ENCODE measurements around the gene PPM1F. TPM values are rescaled to one million over a fixed set of nuclear protein-coding genes. Genes with fewer than 3 reads are reported as not detected.
A peak's percentile ranks its signal among the peaks of the same experiment; 100 is the strongest.

The PPM1F gene, protein sequence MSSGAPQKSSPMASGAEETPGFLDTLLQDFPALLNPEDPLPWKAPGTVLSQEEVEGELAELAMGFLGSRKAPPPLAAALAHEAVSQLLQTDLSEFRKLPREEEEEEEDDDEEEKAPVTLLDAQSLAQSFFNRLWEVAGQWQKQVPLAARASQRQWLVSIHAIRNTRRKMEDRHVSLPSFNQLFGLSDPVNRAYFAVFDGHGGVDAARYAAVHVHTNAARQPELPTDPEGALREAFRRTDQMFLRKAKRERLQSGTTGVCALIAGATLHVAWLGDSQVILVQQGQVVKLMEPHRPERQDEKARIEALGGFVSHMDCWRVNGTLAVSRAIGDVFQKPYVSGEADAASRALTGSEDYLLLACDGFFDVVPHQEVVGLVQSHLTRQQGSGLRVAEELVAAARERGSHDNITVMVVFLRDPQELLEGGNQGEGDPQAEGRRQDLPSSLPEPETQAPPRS
- total RNA-seq = 10 to 100 TPM; 16.8 to 17.5 TPM

DNA sequence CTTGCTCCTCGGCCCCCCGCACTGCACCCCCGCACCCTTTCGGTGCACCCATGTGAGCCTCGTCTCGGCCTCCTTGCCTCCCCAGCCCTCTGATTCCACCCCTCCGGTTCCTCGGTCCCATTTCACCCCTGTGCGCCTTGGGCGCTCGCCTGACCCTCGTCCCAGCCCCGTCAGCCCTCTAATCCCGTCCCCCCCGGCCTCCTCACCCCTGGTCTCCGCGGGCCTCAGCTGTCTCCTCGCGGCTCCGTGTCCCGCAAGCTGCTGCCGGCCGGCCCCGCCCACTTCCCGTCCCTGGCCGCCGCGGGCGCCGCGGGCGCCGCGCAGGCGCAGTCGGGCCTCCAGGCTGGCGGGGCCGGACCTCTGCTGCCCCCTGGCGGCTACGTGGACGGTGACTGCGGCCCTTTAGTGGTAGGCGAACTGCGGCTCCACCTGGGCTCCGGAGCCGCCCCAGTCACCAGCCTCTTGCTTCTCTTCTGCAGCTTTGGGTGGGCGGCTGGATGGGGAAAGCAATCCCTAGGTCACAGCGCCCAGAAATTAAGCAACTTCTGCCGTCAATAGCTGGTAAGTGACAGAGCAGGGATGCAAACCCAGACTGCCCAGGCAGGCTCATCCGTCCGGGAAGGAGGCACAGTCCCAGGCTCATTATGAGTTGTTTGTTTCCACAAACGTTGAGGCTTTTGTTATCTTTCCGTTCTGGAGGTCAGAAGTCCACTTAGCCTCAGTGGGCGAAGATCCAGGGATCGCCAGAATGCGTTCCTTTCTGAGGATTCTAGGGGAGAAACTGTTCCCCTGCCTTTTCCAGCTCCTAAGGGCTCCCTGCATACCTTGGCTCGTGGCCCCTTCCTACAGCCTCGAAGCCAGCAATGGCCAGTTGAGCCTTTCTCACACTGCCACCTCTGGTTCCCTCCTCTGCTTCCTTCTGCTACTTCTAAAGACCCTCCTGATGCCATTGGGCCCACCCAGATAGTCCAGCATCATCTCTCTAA lies at the start of gene PPM1F:
Gene PPM1F (minus strand): TSS at position 263 of the 986 bp plus-strand sequence. CDS start 6,800 bp downstream, outside the sequence.
- peak within 1 kb of the TSS; percentile 79 to 82 for H3K27ac Mint-ChIP-seq

DNA sequence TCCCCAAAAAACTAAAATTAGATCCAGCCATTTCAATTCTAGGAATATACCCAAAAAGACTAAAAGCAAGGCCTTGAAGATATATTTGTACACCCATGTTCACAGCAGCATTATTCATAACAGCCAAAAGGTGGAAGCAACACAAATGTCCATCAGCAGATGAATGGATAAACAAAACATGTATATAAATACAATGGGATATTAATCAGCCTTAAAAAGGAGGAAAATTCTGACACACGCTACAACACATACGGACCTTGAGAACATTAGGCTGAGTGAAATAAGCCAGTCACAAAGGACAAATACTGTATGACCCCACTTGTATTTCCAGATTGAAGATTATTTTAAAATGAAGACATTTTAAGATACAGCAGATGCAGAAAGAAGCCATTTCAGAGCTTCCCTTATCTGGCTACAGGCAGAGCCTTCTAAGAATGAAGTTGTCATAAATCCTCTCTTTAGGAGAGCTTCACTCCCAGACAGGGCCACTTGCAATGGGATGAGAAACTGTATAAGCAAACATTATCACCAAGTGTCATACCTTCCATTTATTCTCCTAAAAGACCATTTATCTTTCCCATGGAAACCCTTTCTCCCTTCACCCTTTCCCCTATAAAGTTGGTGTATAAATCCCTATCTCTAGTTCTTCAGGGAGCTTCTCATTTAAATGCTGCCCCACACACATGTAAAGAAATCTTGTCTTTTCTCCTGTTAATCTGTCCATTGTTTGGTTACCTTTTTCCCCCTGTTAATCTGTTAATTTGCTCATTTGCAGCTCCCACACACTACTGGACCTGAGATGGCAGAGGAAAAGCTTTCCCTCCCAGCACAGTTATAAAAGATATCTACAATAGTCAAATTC lies 49.2 kb upstream of the PPM1F start:
- H3K9me3 Mint-ChIP-seq = no peaks in the 10 kb centered on the region
- DNase-seq (ENCODE audit: low spot score in 2 of 2) = no peak
- H3K36me3 Mint-ChIP-seq = no peaks in the 10 kb centered on the region
- ATAC-seq = no peak
- no peak overlapping the region for H3K27ac Mint-ChIP-seq

More for the DNA sequence above, at the start of gene PPM1F:
- Mint-ChIP-seq H3K9me3 (no peaks in the 10 kb centered on the region), H3K36me3 (no peaks in the 10 kb centered on the region)
- DNase-seq (ENCODE audit: low spot score in 2 of 2) (peak; percentile 94 to 97), ATAC-seq (peak; percentile 86 to 89)

DNA sequence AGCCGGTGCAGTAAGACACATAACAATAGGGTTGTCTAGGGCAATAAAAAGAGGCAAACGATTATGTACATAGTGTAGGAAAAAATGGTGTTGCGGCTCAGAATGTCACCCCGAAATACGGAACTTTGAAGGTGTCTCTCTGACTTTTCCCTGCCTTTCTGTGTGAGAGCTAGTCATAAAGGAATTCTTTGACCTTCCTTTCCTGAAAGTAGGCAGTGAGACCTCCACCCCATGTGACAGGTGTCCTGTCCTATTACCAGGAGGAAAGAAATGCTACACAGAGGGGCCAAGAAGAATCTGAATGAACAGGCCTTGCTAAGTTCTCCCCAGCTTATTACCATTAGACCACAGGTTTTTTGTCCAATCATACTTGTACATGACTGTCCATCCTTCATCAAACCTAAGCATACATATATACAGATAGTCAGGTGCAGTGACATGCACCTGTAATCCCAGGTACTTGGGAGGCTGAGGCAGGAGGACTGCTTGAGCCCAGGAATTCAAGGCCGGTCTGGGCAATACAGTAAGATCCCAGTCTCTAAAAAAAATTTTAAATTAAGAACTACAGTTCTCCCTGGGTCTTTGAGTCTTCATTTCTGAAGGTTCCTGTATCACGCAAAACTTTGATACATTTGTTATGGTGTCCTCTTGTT lies 46.1 kb upstream of the PPM1F start:
- no peak for DNase-seq (ENCODE audit: low spot score in 2 of 2)
- Mint-ChIP-seq H3K9me3 (no peaks in the 10 kb centered on the region), H3K36me3 (no peaks in the 10 kb centered on the region), H3K27ac (no peak overlapping the region)
- no peak for ATAC-seq

DNA sequence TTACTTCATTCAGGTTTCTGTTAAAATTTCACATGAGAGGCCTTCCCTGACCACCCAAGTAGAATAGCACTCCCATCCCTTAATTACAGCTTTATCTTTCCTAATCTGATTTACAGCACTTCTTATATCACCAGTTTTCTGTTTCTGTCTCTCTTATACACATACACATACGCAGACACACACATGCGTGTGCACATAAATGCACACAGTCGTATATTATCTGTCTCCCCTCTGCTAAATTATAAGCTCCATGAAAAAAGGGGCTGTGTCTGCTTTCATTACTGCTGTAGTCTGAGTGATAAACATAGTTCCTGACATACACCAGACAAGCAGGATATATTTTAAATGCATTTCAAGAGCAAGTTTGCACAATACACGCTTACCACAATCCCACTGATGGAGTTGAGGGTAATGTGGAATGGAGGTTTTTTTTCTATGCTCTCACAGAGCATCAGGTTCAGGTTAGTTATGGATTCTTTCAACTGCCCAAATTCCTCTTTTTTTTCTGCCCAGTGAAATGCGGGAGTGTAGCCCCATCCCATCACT lies 43.6 kb upstream of the PPM1F start:
- Mint-ChIP-seq H3K27ac (no peak overlapping the region), H3K36me3 (no peaks in the 10 kb centered on the region), H3K9me3 (no peaks in the 10 kb centered on the region)
- ATAC-seq = no peak
- no peak for DNase-seq (ENCODE audit: low spot score in 2 of 2)

DNA sequence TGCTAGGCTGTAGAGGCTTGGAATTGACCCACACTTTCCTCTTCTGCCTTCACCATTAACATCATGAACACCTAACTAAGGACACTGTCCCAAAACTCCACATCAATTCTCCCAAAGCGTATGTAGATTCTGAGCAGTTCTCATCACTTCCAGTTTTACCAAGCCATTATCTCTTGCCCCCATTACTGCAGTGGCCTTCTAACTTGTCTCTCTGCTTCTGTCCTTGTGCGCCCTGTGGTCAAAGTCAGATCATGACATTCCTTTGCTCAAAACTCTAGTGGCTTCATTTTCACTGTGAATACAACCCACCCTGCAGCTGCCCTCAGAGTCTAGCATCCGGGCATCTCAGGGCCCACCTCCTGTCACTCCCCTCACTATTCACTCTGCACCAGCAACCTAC lies 43.0 kb upstream of the PPM1F start:
- Mint-ChIP-seq H3K27ac (no peak overlapping the region), H3K36me3 (no peaks in the 10 kb centered on the region)
- no peak for ATAC-seq

DNA sequence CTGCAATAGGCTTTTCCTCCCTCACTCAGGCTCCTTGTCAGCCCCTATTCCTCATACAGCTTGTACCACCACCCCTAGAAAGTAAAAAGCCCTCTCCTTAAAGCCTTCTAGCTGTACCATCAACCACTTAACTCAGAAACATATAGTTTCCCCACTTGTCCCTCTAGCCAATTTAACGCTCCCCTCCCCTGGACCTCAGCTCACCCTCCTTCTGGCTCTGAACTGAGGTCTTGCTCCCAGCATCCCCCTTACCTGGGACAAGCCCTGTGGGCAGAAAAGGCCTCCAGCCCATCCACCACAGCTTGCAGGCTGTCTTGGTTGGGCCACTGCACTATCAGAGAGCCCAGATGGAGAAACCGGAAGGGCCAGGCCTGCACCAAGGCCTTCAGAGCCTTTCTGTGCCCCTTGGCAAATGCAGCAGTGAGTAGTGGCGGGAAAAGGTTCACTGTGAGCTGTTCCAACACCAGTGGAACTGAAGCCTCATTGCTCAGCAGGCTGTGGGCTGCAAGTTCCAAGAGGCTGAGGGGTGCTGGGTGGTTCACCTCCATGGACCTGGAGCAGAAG lies 42.3 kb upstream of the PPM1F start:
- DNase-seq (ENCODE audit: low spot score in 2 of 2) (no peak), ATAC-seq (no peak)
- Mint-ChIP-seq H3K36me3 (no peaks in the 10 kb centered on the region), H3K27ac (no peak overlapping the region), H3K9me3 (no peaks in the 10 kb centered on the region)

More for the DNA sequence above, 43.0 kb upstream of the PPM1F start:
- no peak for DNase-seq (ENCODE audit: low spot score in 2 of 2)
- H3K9me3 Mint-ChIP-seq = no peaks in the 10 kb centered on the region

DNA sequence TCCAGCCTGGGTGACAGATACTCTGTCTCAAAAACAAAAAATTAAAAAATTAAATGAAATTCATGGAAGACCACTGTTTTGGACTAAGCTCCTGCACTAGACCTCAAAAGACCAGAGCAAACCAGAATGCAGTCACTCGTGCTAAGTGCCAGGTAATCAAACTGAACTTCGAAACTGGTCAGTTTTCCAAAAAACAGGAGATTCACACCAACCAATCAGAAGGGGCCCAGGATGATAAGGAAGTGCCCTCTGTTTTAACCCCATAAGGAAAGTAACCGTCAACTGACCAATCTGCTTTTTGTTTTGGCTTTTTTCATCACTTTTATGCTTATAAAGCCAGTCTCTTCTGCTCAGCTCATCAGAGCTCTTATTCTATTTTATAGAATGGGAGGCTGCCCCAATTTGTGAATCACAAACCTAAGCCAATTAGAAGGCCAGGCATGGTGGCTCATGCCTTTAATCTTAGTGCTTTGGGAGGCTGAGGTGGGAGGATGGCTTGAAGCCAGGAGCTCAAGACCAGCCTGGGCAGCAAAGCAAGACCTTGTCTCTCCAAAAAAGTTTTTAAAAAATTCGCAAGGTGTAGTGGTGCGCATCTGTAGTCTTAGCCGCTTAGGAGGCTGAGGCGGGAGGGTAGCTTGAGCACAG lies 40.1 kb upstream of the PPM1F start:
- Mint-ChIP-seq H3K36me3 (no peaks in the 10 kb centered on the region), H3K27ac (no peak overlapping the region), H3K9me3 (no peaks in the 10 kb centered on the region)
- DNase-seq (ENCODE audit: low spot score in 2 of 2) = no peak
- ATAC-seq = no peak

DNA sequence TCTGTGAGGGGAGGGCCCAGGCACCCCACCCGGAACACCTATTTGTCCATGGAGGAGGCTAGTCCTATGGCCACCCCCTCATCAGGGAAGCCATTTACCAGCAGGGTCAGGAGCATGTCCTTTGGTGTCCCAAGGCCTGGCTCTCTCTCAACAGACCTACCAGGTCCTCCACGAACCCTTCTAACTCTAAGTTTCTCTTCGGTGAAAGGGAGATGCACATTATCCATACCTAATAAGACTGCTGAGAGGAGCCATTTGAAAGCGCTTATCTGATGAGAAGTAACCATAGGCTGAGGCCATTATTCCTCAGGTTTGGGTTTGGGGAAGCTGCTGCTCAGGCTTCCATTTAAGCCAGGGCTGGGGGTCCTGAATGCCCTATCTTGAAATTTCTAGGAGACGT lies 39.1 kb upstream of the PPM1F start:
- no peaks in the 10 kb centered on the region for H3K36me3 Mint-ChIP-seq
- ATAC-seq (no peak), DNase-seq (ENCODE audit: low spot score in 2 of 2) (no peak)
- H3K27ac Mint-ChIP-seq = no peak overlapping the region
- H3K9me3 Mint-ChIP-seq = no peaks in the 10 kb centered on the region

DNA sequence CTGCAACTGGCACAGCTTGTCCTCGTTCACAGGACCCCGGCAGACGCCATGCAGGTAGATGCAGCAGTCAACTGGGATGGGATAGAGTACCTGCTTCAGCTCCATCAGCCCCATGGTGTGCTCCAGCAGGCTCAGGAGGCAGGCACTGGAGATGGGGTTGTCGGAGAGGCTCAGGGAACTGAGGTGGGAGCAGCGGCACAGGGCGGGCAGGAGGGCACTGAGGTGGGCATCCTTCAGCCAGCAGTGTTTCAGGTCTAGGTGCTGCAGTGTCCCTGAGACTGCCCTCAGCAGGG lies 38.6 kb upstream of the PPM1F start:
- no peak for DNase-seq (ENCODE audit: low spot score in 2 of 2)
- no peak for ATAC-seq
- Mint-ChIP-seq H3K27ac (no peak overlapping the region), H3K9me3 (no peaks in the 10 kb centered on the region), H3K36me3 (no peaks in the 10 kb centered on the region)

DNA sequence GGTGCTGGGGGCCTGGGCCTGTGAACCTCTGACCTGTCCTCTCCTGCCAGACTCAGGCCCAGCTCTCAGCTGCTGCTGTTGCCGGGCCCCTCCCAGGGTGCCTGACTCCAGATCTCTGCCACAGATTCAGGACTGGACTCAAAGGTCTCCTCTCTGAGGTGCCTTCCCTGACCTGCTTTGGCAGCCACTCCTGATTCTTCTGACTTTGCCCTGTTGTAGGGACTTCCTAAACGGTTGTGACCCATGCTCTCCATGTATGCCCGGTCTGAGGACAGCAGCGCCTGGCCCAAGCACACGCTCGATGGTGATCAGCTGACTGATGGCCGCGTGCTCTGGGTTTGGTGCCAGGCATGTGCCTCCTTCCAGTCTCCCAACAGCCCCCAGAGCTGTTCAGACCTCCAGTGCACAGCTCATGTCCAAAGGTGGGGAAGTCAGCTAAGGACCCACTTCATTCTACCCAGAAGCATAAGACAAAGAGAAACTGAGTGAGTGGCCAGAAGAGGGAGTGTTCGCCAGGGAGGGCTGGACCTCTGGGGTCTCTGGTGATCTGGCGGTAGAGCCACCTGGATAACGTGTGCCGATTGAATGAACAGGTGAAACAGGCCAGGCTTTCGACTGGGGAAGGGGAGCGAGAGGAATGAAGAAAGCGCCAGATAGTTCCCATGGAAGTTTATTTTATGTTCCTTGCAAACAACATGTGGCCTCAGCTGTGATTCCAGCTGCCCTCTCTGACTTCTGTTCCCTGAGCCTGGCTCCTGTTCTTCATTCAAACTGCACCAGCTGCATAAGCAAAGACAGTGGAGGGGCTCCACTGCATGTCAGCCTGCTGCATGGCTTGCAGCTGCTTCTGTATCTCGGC lies 38.0 kb upstream of the PPM1F start:
- Mint-ChIP-seq H3K36me3 (no peaks in the 10 kb centered on the region), H3K27ac (peak overlapping the region in 1 of 2 donors; percentile 65), H3K9me3 (no peaks in the 10 kb centered on the region)
- ATAC-seq (no peak), DNase-seq (ENCODE audit: low spot score in 2 of 2) (no peak)

DNA sequence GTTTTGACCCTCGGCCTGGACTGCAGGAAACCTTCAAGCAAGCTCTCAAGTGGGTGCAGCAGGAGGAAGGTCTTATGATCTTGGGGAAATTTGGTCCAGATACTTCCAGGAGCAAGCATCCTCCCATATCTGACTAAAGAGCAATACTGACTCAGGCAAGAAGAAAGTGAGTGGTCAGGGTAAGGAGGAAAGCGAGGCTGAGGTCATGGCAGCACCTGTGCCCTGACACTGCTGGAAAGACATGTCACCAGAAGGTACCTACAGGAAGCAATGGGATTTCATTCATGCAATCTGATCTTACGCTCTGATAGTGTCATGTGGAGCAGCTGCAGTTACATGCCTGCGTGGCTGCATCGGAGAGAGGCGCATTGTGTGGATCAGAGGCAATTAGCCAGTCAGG lies 36.4 kb upstream of the PPM1F start:
- no peak for DNase-seq (ENCODE audit: low spot score in 2 of 2)
- Mint-ChIP-seq H3K9me3 (no peaks in the 10 kb centered on the region), H3K36me3 (no peaks in the 10 kb centered on the region), H3K27ac (no peak overlapping the region)
- ATAC-seq = no peak

DNA sequence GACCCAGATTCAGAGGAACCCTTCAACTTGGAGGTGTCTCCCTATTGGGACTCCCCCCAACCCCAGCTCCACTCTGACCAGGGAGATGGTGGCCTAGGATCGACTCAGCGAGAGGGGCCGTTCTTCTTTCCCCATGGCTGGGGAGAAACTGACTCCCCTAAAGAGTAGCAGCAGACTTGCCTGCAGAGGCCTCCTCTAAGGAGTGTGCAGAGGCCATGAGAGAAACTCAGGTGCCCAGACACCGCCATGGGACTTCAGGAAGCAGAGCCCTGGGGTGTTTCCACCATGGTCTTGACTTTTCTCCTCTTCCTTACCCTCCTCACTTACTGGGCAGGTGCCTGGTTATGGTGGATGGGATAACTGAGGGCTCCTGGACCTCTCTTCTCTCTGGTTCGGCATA lies 32.6 kb upstream of the PPM1F start:
- DNase-seq (ENCODE audit: low spot score in 2 of 2) (no peak), ATAC-seq (no peak)
- Mint-ChIP-seq H3K36me3 (no peaks in the 10 kb centered on the region), H3K9me3 (no peaks in the 10 kb centered on the region), H3K27ac (no peak overlapping the region)

DNA sequence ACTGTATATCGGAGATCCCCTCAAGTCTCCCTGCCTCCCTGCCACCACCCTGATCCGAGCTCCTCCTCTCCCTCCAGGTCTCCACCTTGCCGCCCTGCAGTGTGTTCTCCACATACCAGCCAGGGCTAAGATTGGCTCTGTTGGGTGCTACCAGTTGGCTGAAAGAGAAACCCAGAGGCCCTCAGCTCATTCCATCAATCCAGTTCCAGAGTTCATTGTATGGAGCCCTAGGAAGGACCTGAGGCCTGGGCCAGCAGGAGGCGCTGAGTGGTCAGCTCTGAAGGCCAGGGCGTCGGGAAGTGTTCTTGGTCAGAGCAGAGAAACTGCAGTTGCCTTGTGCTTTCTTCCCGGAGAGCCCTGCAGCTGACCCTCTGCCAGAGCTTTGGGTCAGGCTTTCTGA lies 32.1 kb upstream of the PPM1F start:
- Mint-ChIP-seq H3K36me3 (no peaks in the 10 kb centered on the region), H3K27ac (no peak overlapping the region), H3K9me3 (no peaks in the 10 kb centered on the region)
- no peak for ATAC-seq
- DNase-seq (ENCODE audit: low spot score in 2 of 2) = no peak

DNA sequence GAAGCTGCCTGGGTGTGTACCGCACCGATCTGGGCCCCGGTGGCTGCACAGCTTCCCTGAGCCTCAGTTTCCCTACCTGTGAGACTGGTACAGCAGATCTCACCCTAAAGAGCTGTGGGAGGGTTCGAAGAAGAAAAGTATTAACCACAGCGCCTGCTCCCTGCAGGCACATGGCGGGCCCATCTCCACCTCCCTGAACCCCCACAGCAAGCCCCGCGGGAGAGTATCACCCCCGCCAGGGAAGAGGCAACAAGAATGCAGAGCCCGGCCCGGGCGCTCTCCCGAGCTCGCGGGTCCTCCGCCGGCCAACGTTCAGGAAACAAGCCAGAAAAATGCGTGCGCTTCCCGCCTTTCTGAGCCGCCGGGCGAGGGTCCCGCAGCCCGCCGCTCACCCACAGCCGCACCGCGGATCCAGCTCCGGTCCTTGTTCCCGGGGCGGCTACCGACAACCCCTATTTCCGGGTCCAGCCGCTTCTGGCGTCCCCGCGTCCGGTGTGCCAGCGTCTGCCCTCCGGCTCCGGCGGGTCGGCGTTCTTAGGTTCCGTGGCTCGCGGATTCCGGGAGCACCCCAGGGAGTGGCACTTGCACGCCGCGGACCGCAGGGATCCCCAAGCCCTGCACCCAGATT lies 29.8 kb upstream of the PPM1F start, which contains the start of gene TOP3B:
Gene TOP3B (minus strand): TSS at position 450 of the 628 bp plus-strand sequence. CDS start 7,078 bp downstream, outside the sequence.
- no peaks in the 10 kb centered on the region for H3K36me3 Mint-ChIP-seq
- peak; percentile 85 to 91 for DNase-seq (ENCODE audit: low spot score in 2 of 2)
- no peaks in the 10 kb centered on the region for H3K9me3 Mint-ChIP-seq
- ATAC-seq = peak; percentile 89 to 96
- peak within 1 kb of the TSS; percentile 91 to 95 for H3K27ac Mint-ChIP-seq
